NB4 (cell line): Measurements from ENCODE around the gene SLC19A1.

Experiments used
- DNase-seq: peaks from one replicate; pipeline ENCODE4 v3.0.0; 2010; ENCODE audit warnings: low read depth
- H3K4me3 ChIP-seq: one replicate; pipeline ENCODE4 v1.5.1; 2011; ENCODE audit warnings: mild to moderate bottlenecking, low read depth, low read length, moderate library complexity
- CTCF ChIP-seq: IDR thresholded peaks from one replicate; pipeline ENCODE4 v1.5.1; 2012; ENCODE audit warnings: low read depth, low read length
- MYC ChIP-seq: IDR thresholded peaks from 2 replicates; pipeline ENCODE4 v1.6.1; 2011; ENCODE audit warnings: low read depth, low read length
- POLR2A ChIP-seq: IDR thresholded peaks from 2 replicates; pipeline ENCODE4 v1.6.1; 2011; ENCODE audit warnings: mild to moderate bottlenecking; ENCODE audit not compliant: insufficient read length; ENCODE audit errors: extremely low read depth
- TF ChIP-seq, protein P1 (sequence below): IDR thresholded peaks from 2 replicates; pipeline ENCODE4 v1.6.1; 2011; ENCODE audit warnings: low read depth, low read length

SLC19A1 gene

GRCh38 chr21:45514311-45515021 lies 27.8 kb downstream of the SLC19A1 start:
- DNase-seq = no peak
- no peak overlapping the region for H3K4me3 ChIP-seq
- TF ChIP-seq, protein P1, sequence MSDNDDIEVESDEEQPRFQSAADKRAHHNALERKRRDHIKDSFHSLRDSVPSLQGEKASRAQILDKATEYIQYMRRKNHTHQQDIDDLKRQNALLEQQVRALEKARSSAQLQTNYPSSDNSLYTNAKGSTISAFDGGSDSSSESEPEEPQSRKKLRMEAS = no peak
- TF ChIP-seq MYC = no peak
- no peak for TF ChIP-seq CTCF
- TF ChIP-seq POLR2A = no peak

GRCh38 chr21:45513741-45514310 lies 28.4 kb downstream of the SLC19A1 start:
- DNase-seq = no peak
- no peak overlapping the region for H3K4me3 ChIP-seq
- TF ChIP-seq MYC (no peak), CTCF (no peak)

DNA sequence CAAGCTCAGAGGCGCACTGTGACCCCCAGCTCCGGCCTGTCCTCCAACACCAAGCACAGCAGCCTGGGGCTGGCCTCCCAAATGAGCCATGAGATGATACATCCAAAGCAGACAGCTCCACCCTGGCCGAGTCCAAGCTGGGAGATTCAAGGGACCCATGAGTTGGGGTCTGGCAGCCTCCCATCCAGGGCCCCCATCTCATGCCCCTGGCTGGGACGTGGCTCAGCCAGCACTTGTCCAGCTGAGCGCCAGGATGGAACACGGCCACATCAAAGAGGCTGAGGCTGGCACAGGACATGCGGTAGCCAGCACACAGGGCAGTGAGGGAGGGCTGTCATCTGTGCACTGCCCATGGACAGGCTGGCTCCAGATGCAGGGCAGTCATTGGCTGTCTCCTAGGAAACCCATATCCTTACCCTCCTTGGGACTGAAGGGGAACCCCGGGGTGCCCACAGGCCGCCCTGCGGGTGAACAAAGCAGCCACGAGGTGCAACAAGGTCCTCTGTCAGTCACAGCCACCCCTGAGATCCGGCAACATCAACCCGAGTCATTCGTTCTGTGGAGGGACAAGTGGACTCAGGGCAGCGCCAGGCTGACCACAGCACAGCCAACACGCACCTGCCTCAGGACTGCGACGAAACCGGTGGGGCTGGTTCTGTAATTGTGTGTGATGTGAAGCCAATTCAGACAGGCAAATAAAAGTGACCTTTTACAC lies 29.1 kb downstream of the SLC19A1 start:
- H3K4me3 ChIP-seq = no peak overlapping the region
- DNase-seq = no peak
- TF ChIP-seq, protein P1 = no peak
- no peak for TF ChIP-seq CTCF
- no peak for TF ChIP-seq POLR2A
- no peak for TF ChIP-seq MYC

DNA sequence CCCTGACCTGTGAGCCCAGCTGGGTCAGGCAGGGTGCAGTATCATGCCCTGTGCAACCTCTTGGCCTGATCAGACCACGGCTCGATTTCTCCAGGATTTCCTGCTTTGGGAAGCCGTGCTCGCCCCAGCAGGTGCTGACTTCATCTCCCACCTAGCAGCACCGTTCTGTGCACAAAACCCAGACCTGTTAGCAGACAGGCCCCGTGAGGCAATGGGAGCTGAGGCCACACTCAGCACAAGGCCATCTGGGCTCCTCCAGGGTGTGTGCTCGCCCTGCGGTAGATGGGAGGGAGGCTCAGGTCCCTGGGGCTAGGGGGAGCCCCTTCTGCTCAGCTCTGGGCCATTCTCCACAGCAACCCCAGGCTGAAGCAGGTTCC lies 29.6 kb downstream of the SLC19A1 start:
- TF ChIP-seq MYC = no peak
- no peak for TF ChIP-seq CTCF
- TF ChIP-seq, protein P1 = no peak
- TF ChIP-seq POLR2A = no peak
- DNase-seq = no peak
- H3K4me3 ChIP-seq = no peak overlapping the region

DNA sequence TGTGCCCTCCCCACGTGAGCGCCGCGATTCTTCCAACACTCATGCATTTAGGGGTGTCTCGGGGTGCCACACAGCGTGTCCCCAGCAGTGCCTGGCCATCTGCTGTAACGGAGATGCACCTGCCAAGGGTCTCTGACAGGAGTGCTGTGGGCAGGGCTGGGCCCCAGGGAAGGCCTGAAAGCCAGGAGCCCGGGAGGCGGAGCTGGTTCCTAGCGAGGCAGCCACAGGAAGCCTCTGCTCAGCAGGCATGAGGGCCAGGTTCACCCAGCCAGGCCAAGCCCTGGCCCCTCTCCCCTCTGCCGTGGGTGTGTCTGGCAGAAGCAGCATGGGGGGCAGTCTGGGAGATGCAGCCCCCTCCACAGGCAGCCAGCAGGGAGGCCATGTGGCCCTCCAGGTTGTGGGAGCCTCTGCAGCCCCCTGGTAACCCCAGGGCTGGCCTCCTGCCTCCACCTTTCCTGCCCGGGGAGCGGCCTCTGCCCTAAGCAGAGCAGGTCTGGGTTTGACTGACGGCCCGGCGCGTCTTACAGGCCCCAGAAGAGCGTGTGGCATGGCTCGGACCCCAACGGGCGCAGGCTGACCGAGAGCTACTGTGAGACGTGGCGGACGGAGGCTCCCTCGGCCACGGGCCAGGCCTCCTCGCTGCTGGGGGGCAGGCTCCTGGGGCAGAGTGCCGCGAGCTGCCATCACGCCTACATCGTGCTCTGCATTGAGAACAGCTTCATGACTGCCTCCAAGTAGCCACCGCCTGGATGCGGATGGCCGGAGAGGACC lies 30.4 kb downstream of the SLC19A1 start:
- TF ChIP-seq POLR2A (no peak), MYC (no peak), CTCF (no peak)
- TF ChIP-seq, protein P1 = no peak
- no peak overlapping the region for H3K4me3 ChIP-seq
- DNase-seq = no peak
